HG02981 (cell line): ENCODE data around the gene FOLR2.

Experiments used
- ATAC-seq: cut with Tn5 transposase; IDR thresholded peaks from one replicate; pipeline ENCODE4 v1.9.1; 2021; ENCODE audit warnings: mild to moderate bottlenecking, moderate library complexity; ENCODE audit not compliant: unreplicated experiment

The FOLR2 gene

DNA sequence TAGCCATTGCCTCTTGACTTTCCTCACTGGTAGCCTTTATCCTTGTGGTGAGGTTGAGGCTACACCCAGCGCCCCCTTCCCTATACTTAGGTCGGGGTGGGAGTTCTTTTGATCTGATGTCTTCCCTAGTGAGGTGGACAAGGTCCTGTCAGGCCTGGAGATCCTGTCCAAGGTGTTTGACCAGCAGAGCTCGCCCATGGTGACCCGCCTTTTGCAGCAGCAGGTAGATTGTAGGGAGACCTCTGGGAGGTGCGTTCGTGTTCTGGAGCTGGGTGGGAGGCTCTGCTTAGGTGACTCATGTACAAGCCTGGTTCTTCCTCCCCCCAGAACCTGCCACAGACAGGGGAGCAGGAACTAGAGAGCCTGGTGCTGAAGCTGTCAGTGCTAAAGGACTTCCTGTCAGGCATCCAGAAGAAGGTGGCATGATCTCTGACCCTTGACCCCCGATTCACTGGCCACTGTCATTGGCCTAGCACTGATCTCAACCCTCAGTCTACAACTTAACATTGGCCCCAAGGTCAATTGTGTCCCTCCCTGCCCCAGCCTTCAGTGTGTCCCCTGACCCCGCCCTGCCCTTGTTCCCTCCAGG lies 12.8 kb downstream of the FOLR2 start:
- ATAC-seq, result no peak

- ATAC-seq, result no peak
Measured at GRCh38 chr11:72229925-72230763, 13.6 kb downstream of the FOLR2 start.

DNA sequence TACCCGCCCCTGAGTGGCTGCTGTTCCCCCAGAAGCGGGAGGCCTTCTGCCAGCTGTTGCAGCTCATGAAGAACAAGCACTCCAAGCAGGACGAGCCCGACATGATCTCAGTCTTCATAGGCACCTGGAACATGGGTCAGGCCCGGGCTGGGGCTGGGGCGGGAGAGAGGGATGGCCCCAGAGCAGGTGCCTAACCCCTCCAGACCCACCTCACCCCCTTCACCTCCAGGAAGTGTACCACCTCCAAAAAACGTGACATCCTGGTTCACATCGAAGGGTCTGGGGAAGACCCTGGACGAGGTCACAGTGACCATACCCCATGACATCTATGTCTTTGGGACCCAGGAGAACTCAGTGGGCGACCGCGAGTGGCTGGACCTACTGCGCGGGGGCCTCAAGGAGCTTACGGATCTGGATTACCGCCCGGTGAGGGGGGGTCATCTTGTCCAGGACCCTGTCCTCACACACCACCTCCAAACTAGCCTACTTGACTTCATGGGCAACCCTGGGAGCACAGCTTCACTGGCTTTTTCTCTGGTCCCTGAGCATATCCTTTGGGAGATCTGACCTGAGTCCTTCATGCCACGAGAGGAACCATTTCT lies 14.3 kb downstream of the FOLR2 start:
- ATAC-seq, result no peak

DNA sequence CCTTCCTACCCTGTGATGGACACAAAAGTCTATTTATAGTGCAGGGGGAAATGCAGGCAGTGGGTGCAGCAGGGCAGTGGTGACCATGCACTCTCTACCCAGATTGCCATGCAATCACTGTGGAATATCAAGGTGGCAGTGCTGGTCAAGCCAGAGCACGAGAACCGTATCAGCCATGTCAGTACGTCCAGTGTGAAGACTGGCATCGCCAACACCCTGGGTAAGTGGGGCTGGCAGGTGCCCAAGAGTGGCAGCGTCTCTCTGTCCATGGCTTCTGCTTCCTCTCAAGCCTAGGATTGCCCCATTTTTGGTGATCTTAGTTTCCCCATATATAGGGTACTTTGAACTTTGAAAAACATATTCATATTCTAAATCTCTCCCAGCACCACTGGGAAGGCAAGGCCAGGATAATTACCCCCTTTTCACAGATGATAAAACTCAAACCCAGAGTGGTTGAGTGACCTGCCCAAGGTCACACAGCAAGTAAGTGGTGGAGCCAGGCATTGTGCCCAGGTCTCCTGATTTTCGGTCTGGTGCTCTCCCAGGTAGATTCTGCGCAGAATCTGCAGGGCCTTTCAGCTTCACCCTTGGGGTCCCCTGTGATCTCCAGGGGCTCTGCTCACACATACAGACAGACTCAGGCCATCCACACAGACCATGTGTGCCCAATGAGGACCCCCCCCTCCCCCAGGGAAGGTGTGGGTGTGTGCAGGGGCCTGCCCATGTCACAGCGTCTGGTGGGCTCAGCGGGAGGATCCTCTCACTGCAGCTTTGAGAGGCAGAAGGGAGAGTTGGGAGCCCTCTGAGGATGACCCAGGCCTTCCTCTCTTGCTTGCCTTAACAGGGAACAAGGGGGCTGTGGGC lies 15.0 kb downstream of the FOLR2 start:
- no peak for ATAC-seq

- no peak for ATAC-seq
Measured at GRCh38 chr11:72232260-72233055, 15.9 kb downstream of the FOLR2 start.

DNA sequence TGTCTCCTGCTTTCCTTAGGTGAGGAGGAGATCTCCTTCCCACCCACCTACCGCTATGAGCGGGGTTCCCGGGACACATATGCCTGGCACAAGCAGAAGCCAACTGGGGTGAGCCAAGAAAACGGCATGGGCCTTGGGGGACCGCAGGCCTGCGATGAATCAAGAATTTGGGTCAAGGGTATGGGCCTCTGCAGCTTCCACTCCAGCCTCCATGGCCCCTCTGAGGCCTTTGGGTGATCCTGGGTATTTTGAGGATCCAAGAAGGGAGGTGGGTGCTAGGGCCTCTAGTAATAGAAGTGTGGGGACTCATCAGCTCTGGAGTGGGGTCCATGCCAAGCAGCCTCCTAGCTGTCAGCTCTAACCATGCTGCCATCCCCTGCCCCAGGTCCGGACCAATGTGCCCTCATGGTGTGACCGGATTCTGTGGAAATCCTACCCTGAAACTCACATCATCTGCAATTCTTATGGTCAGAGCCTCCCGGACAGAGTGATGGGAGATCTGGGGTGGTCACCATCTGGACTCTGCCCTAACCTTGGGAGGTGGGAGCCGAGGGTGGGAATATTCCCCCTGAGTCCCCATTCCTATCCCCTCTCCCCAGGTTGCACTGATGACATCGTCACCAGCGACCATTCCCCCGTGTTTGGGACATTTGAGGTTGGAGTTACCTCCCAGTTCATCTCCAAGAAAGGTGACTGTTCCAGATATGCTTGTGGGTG lies 16.6 kb downstream of the FOLR2 start:
- no peak for ATAC-seq

DNA sequence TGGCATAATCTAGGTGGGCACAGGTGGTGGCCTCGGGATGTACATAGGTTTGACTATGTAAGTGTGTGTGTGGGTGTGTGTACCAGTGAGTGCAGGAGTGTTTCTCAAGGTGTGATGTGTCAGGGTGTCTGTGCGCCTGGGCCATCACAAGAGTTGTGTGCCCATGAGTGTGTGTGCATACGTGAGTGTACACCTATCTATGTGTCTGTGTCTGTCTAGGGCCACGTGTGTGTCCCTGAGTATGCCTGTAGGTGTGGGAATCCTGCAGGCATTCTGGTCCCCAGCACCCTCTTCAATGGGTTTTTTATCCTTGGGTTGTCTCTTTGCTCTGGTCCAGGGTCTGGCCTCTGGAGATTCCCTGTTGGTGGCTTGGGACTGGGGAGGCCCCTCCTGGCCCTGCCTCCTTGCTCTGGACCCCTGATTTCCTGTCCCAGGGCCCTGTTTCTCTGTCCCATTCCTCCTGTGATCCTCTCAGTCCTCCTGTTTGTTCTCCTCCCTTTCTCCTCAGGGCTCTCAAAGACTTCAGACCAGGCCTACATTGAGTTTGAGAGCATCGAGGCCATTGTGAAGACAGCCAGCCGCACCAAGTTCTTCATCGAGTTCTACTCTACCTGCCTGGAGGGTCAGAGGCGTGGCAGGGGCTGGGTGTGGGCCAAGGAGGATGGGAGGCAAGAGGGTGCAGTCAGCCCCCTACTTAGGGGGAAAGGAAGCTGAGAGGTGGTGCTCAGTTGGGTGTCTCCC lies 17.3 kb downstream of the FOLR2 start:
- no peak for ATAC-seq

DNA sequence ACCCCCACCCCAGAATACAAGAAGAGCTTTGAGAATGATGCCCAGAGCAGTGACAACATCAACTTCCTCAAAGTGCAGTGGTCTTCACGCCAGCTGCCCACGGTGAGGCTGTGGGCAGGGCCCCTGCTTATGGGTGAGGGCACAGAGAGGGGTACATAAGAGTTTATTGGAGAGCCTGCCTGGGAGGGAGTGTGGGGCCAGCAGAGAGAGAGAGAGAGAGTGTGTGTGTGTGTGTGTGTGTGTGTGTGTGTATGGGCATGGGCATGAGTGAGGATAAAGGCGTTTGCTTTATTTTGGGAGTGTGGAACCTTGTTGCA lies 17.9 kb downstream of the FOLR2 start:
- ATAC-seq, result no peak

DNA sequence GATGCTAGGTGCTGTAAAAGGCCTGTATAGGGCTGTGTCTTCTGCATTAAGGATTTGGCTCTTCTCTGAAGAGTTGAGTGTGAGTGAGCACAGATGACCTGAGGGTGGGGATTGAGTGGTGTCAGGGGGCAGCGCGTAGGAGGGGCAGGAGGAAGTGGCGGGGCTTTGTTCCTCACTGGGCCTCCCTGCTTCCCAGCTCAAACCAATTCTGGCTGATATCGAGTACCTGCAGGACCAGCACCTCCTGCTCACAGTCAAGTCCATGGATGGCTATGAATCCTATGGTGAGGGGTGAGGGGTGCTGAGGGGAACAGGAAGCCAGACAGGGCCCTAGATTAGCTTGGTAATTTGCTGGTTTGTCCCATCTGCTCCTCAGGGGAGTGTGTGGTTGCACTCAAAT lies 18.3 kb downstream of the FOLR2 start:
- no peak for ATAC-seq

- ATAC-seq, result no peak
Measured at GRCh38 chr11:72235351-72236057, 18.9 kb downstream of the FOLR2 start.

GRCh38 chr11:72236083-72236697 lies 19.6 kb downstream of the FOLR2 start:
- ATAC-seq, result no peak

- ATAC-seq, result no peak
Measured at GRCh38 chr11:72236774-72237111, 20.1 kb downstream of the FOLR2 start.

- no peak for ATAC-seq
Measured at GRCh38 chr11:72237112-72237931, 20.7 kb downstream of the FOLR2 start.

- ATAC-seq, result no peak
Measured at GRCh38 chr11:72238040-72238450, 21.5 kb downstream of the FOLR2 start.

DNA sequence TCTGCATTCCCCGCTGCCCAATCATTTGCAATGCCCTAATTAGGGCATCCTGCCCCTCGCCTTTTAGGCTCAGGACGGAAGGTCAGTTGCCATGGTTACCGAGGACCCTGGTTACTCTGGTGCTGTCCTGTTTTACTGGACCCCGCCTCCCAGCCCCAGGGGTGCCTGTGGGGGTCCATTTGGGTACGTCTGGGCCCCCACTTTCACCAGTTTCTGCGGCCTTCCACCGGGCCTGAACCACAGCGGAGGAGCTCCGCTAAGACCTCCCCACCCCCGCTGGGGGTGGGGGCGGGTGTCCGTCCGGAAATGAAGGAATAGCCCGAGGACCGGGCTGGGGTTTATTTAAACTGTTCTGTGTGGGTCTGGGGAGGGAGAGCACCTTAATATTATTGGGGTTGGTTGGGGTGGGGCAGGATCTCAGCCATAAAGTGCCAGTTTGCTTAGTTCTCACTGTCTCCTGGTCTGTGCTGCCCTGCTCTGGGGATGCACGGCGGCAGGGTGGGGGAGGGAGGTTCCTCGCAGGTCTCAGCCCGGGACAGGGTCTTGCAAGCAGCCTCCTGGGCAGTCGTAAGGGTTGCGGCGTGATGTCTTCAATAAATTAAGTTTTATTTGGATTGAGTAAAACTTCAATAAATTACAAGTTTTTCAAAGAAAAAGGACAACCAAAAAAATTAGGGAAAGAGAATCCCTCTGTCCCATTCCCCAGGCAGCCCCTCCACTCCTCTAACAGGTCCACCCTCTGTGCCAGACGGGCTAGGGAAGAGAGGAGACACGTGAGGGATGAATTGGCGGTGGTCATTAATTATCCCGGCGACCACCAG lies 22.1 kb downstream of the FOLR2 start:
- no peak for ATAC-seq

DNA sequence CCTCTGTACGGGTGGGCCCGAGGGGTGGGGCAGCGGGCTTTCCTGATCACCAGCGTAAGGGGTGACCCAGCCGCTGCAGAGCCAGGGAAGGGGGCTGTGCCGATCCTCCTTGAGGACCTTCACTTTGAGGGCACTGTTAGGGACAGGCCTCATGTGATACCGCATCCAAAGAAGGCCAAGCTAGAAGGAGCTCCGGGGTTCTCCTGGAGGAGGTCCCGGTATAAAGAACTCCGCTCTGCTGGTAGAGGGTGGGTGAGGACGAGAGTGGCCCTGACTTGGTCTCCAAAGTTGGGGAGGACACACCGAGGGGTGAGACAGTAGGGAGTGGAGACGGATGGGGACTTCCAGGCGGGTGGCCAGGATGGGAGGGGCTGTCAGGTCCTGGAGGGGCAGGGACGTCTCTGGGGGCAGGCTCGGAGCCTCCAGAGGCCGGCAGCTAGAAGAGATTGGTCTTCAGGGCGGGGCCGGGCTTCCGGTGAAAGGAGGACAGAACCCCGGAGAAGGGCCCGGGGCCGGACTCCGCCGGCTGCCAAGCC lies 22.8 kb downstream of the FOLR2 start:
- ATAC-seq, result no peak
